GM23248 (cell line): ENCODE data around the gene RGS5. TPM values are rescaled to one million over a fixed set of nuclear protein-coding genes. Genes with fewer than 3 reads are reported as not detected.
"Not testable (repeated sequence)": the region's sequence is repeated elsewhere in the genome, so short reads cannot be mapped to it uniquely, and the experiment has no call there.

ENCODE experiments used
- DNase-seq: peaks from one replicate; pipeline ENCODE4 v3.0.0-alpha.2; 2015
- H2AFZ ChIP-seq: fragments of 200-600 bp; sonication (generic); 2 replicates; pipeline ENCODE4 v1.6.1; 2016; ENCODE audit warnings: antibody characterized with exemption
- H3F3A ChIP-seq: fragments of 200-600 bp; sonication (generic); 2 replicates; pipeline ENCODE4 v1.6.1; 2016; ENCODE audit warnings: mild to moderate bottlenecking, antibody characterized with exemption, mixed run types; ENCODE audit not compliant: insufficient read depth
- H3K27ac ChIP-seq: fragments of 200-600 bp; sonication (generic); 2 replicates; pipeline ENCODE4 v1.5.1; 2016; ENCODE audit warnings: mild to moderate bottlenecking
- H3K27me3 ChIP-seq: fragments of 200-600 bp; sonication (generic); replicated peaks from 2 replicates; pipeline ENCODE4 v1.6.1; 2016; ENCODE audit warnings: mild to moderate bottlenecking; ENCODE audit not compliant: insufficient read depth
- H3K36me3 ChIP-seq: fragments of 200-600 bp; sonication (generic); 2 replicates; pipeline ENCODE4 v1.6.1; 2016; ENCODE audit warnings: low read depth, mild to moderate bottlenecking
- H3K4me1 ChIP-seq: fragments of 200-600 bp; sonication (generic); 2 replicates; pipeline ENCODE4 v1.6.1; 2016; ENCODE audit warnings: mild to moderate bottlenecking; ENCODE audit not compliant: insufficient read depth
- H3K4me2 ChIP-seq: fragments of 200-600 bp; sonication (generic); one replicate; pipeline ENCODE4 v1.6.1; 2016; ENCODE audit warnings: mild to moderate bottlenecking; ENCODE audit not compliant: unreplicated experiment
- H3K4me3 ChIP-seq: fragments of 200-600 bp; sonication (generic); 2 replicates; pipeline ENCODE4 v1.5.1; 2016; ENCODE audit warnings: mild to moderate bottlenecking
- H3K79me2 ChIP-seq: fragments of 200-600 bp; sonication (generic); 2 replicates; pipeline ENCODE4 v1.6.1; 2016; ENCODE audit warnings: mild to moderate bottlenecking; ENCODE audit not compliant: insufficient read depth
- H3K9ac ChIP-seq: fragments of 200-600 bp; sonication (generic); 2 replicates; pipeline ENCODE4 v1.6.1; 2016; ENCODE audit warnings: mild to moderate bottlenecking
- H3K9me2 ChIP-seq: fragments of 200-600 bp; sonication (generic); 2 replicates; pipeline ENCODE4 v1.6.1; 2016; ENCODE audit warnings: mixed run types, mild to moderate bottlenecking, moderate library complexity; ENCODE audit not compliant: insufficient read depth
- H3K9me3 ChIP-seq: fragments of 200-600 bp; sonication (generic); one replicate; pipeline ENCODE4 v1.6.1; 2017; ENCODE audit warnings: low read depth
- H4K20me1 ChIP-seq: fragments of 200-600 bp; sonication (generic); 2 replicates; pipeline ENCODE4 v1.6.0; 2016; ENCODE audit not compliant: insufficient read depth
- EZH2 ChIP-seq: fragments of 200-600 bp; sonication (generic); IDR thresholded peaks from 2 replicates; pipeline ENCODE4 v1.6.1; 2018; ENCODE audit warnings: antibody characterized with exemption, mild to moderate bottlenecking; ENCODE audit not compliant: insufficient read depth, poor library complexity, severe bottlenecking
- EZH2phosphoT487 ChIP-seq: fragments of 200-600 bp; sonication (generic); IDR thresholded peaks from 2 replicates; pipeline ENCODE4 v1.6.1; 2018; ENCODE audit warnings: antibody characterized with exemption, moderate library complexity, mild to moderate bottlenecking, low read depth; ENCODE audit not compliant: insufficient read depth
- WGBS, 2 experiments: methylation state at CpG; one replicate each; pipeline ENCODE4 v1.1.6; 2015 to 2017; ENCODE audit warnings: low lambda C conversion rate in 2 of 2, low coverage in 1 of 2; ENCODE audit errors: missing lambda C conversion rate in 2 of 2; 5-methylcytosine and 5-hydroxymethylcytosine counted together
- in situ Hi-C: fragments of 300-500 bp; cut with MboI; formaldehyde crosslinking; loops from 2 replicates; pipeline ENCODE4 v1.15.0; 2020
- polyA plus RNA-seq: library from polyadenylated mRNA; unstranded; fragments of >200 nt; fragmentation: Nextera tagmentation; extraction: Ambion mirVana; gene quantifications from 2 replicates; pipeline ENCODE4 v1.2.1, GENCODE V29; 2016
- total RNA-seq: library from RNA; depleted of rRNA; stranded (reverse); fragments of >200 nt; shearing (Covaris generic); gene quantifications from 2 replicates; pipeline ENCODE4 v1.2.3, GENCODE V29; 2014

The RGS5 gene
- total and polyA plus RNA-seq, 2 experiments from 2014 or later: 0.89 to 6.8 TPM

DNA sequence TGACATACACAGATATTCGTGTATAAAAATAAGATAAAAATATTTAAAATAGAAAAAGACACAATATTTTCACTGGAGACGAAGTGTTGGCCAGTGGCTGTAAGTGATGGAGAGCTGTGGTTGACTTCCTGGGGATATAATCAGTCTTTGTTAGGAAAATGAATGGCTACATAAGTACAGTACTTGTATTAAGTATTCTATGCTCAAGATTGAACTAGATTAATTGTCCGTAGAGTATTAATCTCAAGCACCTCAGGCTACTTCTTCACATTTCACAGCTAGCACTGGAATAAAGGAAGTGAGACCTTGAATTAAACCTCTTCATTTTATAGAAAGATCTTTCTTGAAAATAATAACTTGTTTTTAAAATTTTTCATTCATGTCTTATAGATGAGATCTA lies 39.0 kb upstream of the RGS5 start:
- Histone ChIP-seq H3K36me3 (no peaks in the 10 kb centered on the region), H3K4me1 (no peaks in the 10 kb centered on the region), H3F3A (no peaks in the 10 kb centered on the region), H3K9ac (no peak overlapping the region), H3K9me3 (no peaks in the 10 kb centered on the region), H3K9me2 (no peaks in the 10 kb centered on the region), H3K4me3 (no peak overlapping the region), H2AFZ (no peak overlapping the region), H3K27me3 (no peaks in the 10 kb centered on the region), H4K20me1 (no peaks in the 10 kb centered on the region), H3K27ac (no peak overlapping the region), H3K4me2 (no peak overlapping the region), H3K79me2 (no peaks in the 10 kb centered on the region)
- DNase-seq: no peak
- in situ Hi-C loops: no loop called here
- WGBS, 2 experiments: 85 to 87% methylated on average over 3 of the region's 3 CpGs
- no peak for TF ChIP-seq EZH2
- TF ChIP-seq EZH2phosphoT487: no peak

GRCh38 chr1:163240705-163241104 lies 38.0 kb upstream of the RGS5 start:
- 73 to 78% methylated on average over 3 of the region's 3 CpGs for WGBS, 2 experiments
- H3K4me2 ChIP-seq: no peak overlapping the region
- H3K79me2 ChIP-seq: no peaks in the 10 kb centered on the region
- in situ Hi-C loops: no loop called here
- H4K20me1 ChIP-seq: no peaks in the 10 kb centered on the region
- H3K4me1 ChIP-seq: no peaks in the 10 kb centered on the region
- no peak overlapping the region for H3K27ac ChIP-seq
- no peak for DNase-seq
- H3K9ac ChIP-seq: no peak overlapping the region
- H3F3A ChIP-seq: no peaks in the 10 kb centered on the region
- no peak overlapping the region for H3K4me3 ChIP-seq
- no peaks in the 10 kb centered on the region for H3K36me3 ChIP-seq
- TF ChIP-seq EZH2phosphoT487 (no peak), EZH2 (no peak)
- H3K9me2 ChIP-seq: no peaks in the 10 kb centered on the region
- H3K27me3 ChIP-seq: no peaks in the 10 kb centered on the region
- no peak overlapping the region for H2AFZ ChIP-seq
- H3K9me3 ChIP-seq: no peaks in the 10 kb centered on the region

DNA sequence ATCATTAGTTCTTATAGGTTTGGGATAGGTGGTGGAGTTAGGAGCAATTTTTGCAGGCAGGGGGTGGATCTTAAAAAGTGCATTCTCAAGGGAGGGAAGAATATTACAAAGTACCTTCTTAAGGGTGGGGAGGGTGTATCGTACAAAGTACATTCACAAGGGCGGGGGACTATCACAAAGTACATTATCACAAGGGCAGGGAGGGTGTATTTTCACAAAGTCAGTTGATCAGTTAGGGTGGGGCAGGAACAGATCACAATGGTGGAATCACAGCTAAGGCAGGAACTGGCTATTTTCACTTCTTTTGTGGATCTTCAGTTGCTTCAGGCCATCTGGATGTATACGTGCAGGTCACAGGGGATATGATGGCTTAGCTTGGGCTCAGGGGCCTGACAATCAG lies 30.9 kb upstream of the RGS5 start:
- H3K4me3 ChIP-seq, H3K9me3 ChIP-seq, H3K36me3 ChIP-seq, H4K20me1 ChIP-seq, H2AFZ ChIP-seq, H3F3A ChIP-seq, H3K27me3 ChIP-seq, H3K27ac ChIP-seq, H3K4me2 ChIP-seq, H3K9me2 ChIP-seq, H3K79me2 ChIP-seq, in situ Hi-C loops, H3K9ac ChIP-seq, DNase-seq: not testable (repeated sequence)
- peaks cover 13% of the 10 kb centered on the region for H3K4me1 ChIP-seq
- WGBS, 2 experiments: 77 to 90% methylated on average over 3 of the region's 3 CpGs

DNA sequence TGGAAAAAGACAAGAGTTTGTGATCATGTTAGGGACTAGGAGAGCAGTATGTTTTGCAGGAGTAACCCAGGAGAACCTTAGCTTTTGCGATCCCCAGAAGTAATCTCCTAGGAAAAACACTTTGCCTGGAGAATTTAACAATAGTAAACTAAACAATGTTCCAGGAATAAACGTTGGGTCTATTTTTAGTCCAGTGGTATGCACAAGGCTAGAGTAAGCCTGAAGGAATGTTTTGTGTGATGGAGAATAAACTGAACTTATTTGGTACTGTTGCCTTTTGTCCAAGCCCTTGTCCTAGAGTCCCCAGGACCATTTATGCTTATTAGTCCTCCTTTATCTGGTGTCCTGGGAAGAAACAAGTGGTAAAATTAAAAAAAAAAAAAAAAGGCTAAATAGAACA lies 28.7 kb upstream of the RGS5 start:
- 48% methylated on average over 2 of the region's 2 CpGs for WGBS, 2 experiments
- Histone ChIP-seq H4K20me1 (no peaks in the 10 kb centered on the region), H3K36me3 (no peaks in the 10 kb centered on the region), H3K4me1 (peaks cover 13% of the 10 kb centered on the region), H2AFZ (peak overlapping the region; percentile 36; the same call in 1 of the 2 replicates), H3K27ac (peak overlapping the region; percentile 35; the same call in 1 of the 2 replicates), H3K4me3 (no peak overlapping the region), H3K4me2 (peak overlapping the region; percentile 28), H3K9me2 (no peaks in the 10 kb centered on the region), H3K9me3 (no peaks in the 10 kb centered on the region), H3K9ac (no peak overlapping the region), H3K27me3 (no peaks in the 10 kb centered on the region), H3F3A (no peaks in the 10 kb centered on the region), H3K79me2 (no peaks in the 10 kb centered on the region)
- TF ChIP-seq EZH2: no peak
- TF ChIP-seq EZH2phosphoT487: no peak
- DNase-seq: peak; percentile 69
- in situ Hi-C loops: no loop called here

DNA sequence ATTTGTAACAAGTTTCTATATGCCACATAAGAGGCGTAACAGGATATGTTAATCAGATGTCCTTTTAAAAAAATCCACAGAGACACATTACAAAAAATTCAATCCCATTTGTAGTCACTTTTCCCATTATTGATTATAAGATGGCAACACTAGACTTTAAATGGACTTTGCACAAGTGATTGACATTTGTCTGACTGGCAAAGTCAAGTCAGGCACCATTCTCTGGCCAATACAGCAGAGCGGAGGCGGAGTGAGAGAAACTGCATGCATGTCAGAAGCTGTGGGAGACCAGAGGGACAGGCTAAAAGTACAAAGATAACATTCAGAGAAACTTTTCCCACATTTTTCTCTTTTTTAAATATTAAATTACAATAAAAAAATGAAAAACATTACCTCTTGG lies 28.1 kb upstream of the RGS5 start:
- Histone ChIP-seq H3K4me2 (no peak overlapping the region), H3K9ac (no peak overlapping the region), H3F3A (no peaks in the 10 kb centered on the region), H3K9me3 (no peaks in the 10 kb centered on the region), H3K27me3 (no peaks in the 10 kb centered on the region), H3K4me3 (no peak overlapping the region), H3K4me1 (peaks cover 13% of the 10 kb centered on the region), H3K36me3 (no peaks in the 10 kb centered on the region), H3K9me2 (no peaks in the 10 kb centered on the region), H4K20me1 (no peaks in the 10 kb centered on the region), H2AFZ (no peak overlapping the region), H3K79me2 (no peaks in the 10 kb centered on the region), H3K27ac (peak overlapping the region; percentile 35; the same call in 1 of the 2 replicates)
- in situ Hi-C loops: no loop called here
- TF ChIP-seq EZH2phosphoT487 (no peak), EZH2 (no peak)
- 97% methylated on average over 3 of the region's 3 CpGs for WGBS, 2 experiments
- DNase-seq: no peak

GRCh38 chr1:163228271-163228670 lies 25.6 kb upstream of the RGS5 start:
- H3K4me2 ChIP-seq, H2AFZ ChIP-seq, H4K20me1 ChIP-seq, H3K27ac ChIP-seq, DNase-seq, H3F3A ChIP-seq, H3K9me3 ChIP-seq, H3K9ac ChIP-seq, in situ Hi-C loops, H3K36me3 ChIP-seq, H3K27me3 ChIP-seq, H3K79me2 ChIP-seq, H3K4me3 ChIP-seq, H3K9me2 ChIP-seq: not testable (repeated sequence)
- peaks cover 13% of the 10 kb centered on the region for H3K4me1 ChIP-seq
- WGBS, 2 experiments: 56 to 69% methylated on average over 3 of the region's 3 CpGs
